Endothelial cell of hepatic sinusoid (primary cell): ENCODE results near the gene LAMC3.

Source experiments
- in situ Hi-C: cut with HindIII; loops from 2 replicates; pipeline ENCODE4 v1.10.0; 2017; ENCODE audit warnings: low sequenced_read_pairs

The LAMC3 gene

GRCh38 chr9:131092548-131093440 is 83.8 kb downstream of the LAMC3 start:
- in situ Hi-C loops = loop anchor here (10.0 kb wide), 1 partner anchor 58 kb away; no protein-coding TSS in a partner anchor

GRCh38 chr9:131094015-131094414 is 85.0 kb downstream of the LAMC3 start:
- in situ Hi-C loops = loop anchor here (10.0 kb wide), 1 partner anchor 59 kb away; no protein-coding TSS in a partner anchor

- in situ Hi-C loops = loop anchor here (10.0 kb wide), 1 partner anchor 60 kb away; no protein-coding TSS in a partner anchor
Measured at GRCh38 chr9:131094622-131095021, 85.6 kb downstream of the LAMC3 start.

- in situ Hi-C loops = loop anchor here (10.0 kb wide), 1 partner anchor 61 kb away; no protein-coding TSS in a partner anchor
Measured at GRCh38 chr9:131095666-131096268, 86.8 kb downstream of the LAMC3 start.

GRCh38 chr9:131096269-131097125 is 87.5 kb downstream of the LAMC3 start, which contains the start of gene AIF1L:
AIF1L (plus strand) TSS chr9:131096531; CDS start chr9:131096630, 99 bp downstream.
- in situ Hi-C loops = loop anchor here (10.0 kb wide), 1 partner anchor 62 kb away; no protein-coding TSS in a partner anchor

- in situ Hi-C loops = loop anchor here (10.0 kb wide), 1 partner anchor 63 kb away; no protein-coding TSS in a partner anchor
Measured at GRCh38 chr9:131097126-131097947, 88.4 kb downstream of the LAMC3 start.

- in situ Hi-C loops = loop anchor here (10.0 kb wide), 1 partner anchor 63 kb away; no protein-coding TSS in a partner anchor
Measured at GRCh38 chr9:131097948-131098278, 88.9 kb downstream of the LAMC3 start.

- in situ Hi-C loops = loop anchor here (10.0 kb wide), 1 partner anchor 64 kb away; no protein-coding TSS in a partner anchor
Measured at GRCh38 chr9:131098391-131099101, 89.6 kb downstream of the LAMC3 start.

GRCh38 chr9:131099102-131099606 is 90.2 kb downstream of the LAMC3 start:
- in situ Hi-C loops = loop anchor here (10.0 kb wide), 1 partner anchor 64 kb away; no protein-coding TSS in a partner anchor

GRCh38 chr9:131099845-131100244 is 90.9 kb downstream of the LAMC3 start:
- in situ Hi-C loops = loop anchor here (10.0 kb wide), 1 partner anchor 65 kb away; no protein-coding TSS in a partner anchor

- in situ Hi-C loops = no loop called here
Measured at GRCh38 chr9:131100445-131100844, 91.5 kb downstream of the LAMC3 start.

GRCh38 chr9:131101207-131101964 is 92.4 kb downstream of the LAMC3 start:
- in situ Hi-C loops = no loop called here

GRCh38 chr9:131103024-131103423 is 94.0 kb downstream of the LAMC3 start:
- in situ Hi-C loops = no loop called here

- in situ Hi-C loops = no loop called here
Measured at GRCh38 chr9:131103535-131103934, 94.6 kb downstream of the LAMC3 start.

GRCh38 chr9:131104016-131104740 is 95.2 kb downstream of the LAMC3 start:
- in situ Hi-C loops = no loop called here

GRCh38 chr9:131105952-131106351 is 97.0 kb downstream of the LAMC3 start:
- in situ Hi-C loops = no loop called here

- in situ Hi-C loops = no loop called here
Measured at GRCh38 chr9:131107760-131108159, 98.8 kb downstream of the LAMC3 start.
